Measurements from ENCODE around the gene SLC16A3. TPM values are rescaled to one million over a fixed set of nuclear protein-coding genes. Genes with fewer than 3 reads are reported as not detected.

SLC16A3 gene
- total and polyA plus RNA-seq, 2 experiments from 2014 or later, result 3.5 to 10.6 TPM

DNA sequence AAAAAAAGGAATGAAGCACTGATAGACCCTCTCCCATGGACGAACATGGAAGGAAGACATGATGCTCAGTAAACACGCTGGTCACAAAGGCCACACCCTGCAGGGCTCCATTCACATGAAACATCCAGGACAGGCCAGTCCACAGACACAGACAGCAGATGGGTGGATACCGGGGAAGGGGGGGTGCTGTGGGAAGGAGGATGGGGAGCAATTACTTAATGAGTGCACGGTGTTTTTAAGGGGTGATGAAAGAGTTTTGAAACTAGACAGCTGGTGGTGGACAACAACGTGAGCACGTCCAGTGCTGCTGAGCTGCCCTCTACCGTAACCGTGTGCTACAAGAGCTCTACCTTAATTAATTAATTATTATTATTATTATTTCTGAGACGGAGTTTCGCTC is 6.0 kb upstream of the SLC16A3 start:
- H3K27me3 Mint-ChIP-seq (ENCODE audit: insufficient read depth, low read depth, poor library complexity), result peaks cover 21% of the 10 kb centered on the region
- DNase-seq (ENCODE audit: low spot score) (no peak), ATAC-seq (no peak)
- H3K4me1 ChIP-seq (ENCODE audit: insufficient read depth), result no peaks in the 10 kb centered on the region
- no peak overlapping the region for H3K27ac Mint-ChIP-seq
- no peaks in the 10 kb centered on the region for H4K20me1 ChIP-seq (replicated peaks; ENCODE audit: insufficient read depth)
- H3K4me3 ChIP-seq, result no peak overlapping the region
- H3K9me3 Mint-ChIP-seq, result peaks cover 2% of the 10 kb centered on the region; the same call in 1 of the 3 replicates
- H3K27ac ChIP-seq (ENCODE audit: low read depth), result no peak overlapping the region
- no peak overlapping the region for H3K4me3 Mint-ChIP-seq
- H3K9me2 ChIP-seq (ENCODE audit: insufficient read depth), result no peaks in the 10 kb centered on the region
- no peak overlapping the region for H2AFZ ChIP-seq
- H3K27me3 ChIP-seq (ENCODE audit: insufficient read depth), result peaks cover 15% of the 10 kb centered on the region
- no peaks in the 10 kb centered on the region for H3K36me3 ChIP-seq (ENCODE audit: insufficient read depth)
- H3K36me3 Mint-ChIP-seq (ENCODE audit: low read depth), result no peaks in the 10 kb centered on the region
- no peak overlapping the region for H3K4me2 ChIP-seq
- H3F3A ChIP-seq (replicated peaks; ENCODE audit: low read depth), result no peaks in the 10 kb centered on the region
- no peaks in the 10 kb centered on the region for H3K79me2 ChIP-seq (replicated peaks; ENCODE audit: insufficient read depth)
- TF ChIP-seq JUNB (IDR thresholded peaks at IDR 0.05; ENCODE audit: unreplicated experiment) (no peak), POLR2AphosphoS5 (IDR thresholded peaks at IDR 0.05; ENCODE audit: low read depth) (no peak), STAT1 (IDR thresholded peaks at IDR 0.05; ENCODE audit: unreplicated experiment) (no peak)
- TF ChIP-seq, protein P1, sequence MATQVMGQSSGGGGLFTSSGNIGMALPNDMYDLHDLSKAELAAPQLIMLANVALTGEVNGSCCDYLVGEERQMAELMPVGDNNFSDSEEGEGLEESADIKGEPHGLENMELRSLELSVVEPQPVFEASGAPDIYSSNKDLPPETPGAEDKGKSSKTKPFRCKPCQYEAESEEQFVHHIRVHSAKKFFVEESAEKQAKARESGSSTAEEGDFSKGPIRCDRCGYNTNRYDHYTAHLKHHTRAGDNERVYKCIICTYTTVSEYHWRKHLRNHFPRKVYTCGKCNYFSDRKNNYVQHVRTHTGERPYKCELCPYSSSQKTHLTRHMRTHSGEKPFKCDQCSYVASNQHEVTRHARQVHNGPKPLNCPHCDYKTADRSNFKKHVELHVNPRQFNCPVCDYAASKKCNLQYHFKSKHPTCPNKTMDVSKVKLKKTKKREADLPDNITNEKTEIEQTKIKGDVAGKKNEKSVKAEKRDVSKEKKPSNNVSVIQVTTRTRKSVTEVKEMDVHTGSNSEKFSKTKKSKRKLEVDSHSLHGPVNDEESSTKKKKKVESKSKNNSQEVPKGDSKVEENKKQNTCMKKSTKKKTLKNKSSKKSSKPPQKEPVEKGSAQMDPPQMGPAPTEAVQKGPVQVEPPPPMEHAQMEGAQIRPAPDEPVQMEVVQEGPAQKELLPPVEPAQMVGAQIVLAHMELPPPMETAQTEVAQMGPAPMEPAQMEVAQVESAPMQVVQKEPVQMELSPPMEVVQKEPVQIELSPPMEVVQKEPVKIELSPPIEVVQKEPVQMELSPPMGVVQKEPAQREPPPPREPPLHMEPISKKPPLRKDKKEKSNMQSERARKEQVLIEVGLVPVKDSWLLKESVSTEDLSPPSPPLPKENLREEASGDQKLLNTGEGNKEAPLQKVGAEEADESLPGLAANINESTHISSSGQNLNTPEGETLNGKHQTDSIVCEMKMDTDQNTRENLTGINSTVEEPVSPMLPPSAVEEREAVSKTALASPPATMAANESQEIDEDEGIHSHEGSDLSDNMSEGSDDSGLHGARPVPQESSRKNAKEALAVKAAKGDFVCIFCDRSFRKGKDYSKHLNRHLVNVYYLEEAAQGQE (IDR thresholded peaks at IDR 0.05; ENCODE audit: unreplicated experiment), result no peak
- TF ChIP-seq, protein P2, sequence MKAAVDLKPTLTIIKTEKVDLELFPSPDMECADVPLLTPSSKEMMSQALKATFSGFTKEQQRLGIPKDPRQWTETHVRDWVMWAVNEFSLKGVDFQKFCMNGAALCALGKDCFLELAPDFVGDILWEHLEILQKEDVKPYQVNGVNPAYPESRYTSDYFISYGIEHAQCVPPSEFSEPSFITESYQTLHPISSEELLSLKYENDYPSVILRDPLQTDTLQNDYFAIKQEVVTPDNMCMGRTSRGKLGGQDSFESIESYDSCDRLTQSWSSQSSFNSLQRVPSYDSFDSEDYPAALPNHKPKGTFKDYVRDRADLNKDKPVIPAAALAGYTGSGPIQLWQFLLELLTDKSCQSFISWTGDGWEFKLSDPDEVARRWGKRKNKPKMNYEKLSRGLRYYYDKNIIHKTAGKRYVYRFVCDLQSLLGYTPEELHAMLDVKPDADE (IDR thresholded peaks at IDR 0.05), result no peak
- TF ChIP-seq, protein P3, sequence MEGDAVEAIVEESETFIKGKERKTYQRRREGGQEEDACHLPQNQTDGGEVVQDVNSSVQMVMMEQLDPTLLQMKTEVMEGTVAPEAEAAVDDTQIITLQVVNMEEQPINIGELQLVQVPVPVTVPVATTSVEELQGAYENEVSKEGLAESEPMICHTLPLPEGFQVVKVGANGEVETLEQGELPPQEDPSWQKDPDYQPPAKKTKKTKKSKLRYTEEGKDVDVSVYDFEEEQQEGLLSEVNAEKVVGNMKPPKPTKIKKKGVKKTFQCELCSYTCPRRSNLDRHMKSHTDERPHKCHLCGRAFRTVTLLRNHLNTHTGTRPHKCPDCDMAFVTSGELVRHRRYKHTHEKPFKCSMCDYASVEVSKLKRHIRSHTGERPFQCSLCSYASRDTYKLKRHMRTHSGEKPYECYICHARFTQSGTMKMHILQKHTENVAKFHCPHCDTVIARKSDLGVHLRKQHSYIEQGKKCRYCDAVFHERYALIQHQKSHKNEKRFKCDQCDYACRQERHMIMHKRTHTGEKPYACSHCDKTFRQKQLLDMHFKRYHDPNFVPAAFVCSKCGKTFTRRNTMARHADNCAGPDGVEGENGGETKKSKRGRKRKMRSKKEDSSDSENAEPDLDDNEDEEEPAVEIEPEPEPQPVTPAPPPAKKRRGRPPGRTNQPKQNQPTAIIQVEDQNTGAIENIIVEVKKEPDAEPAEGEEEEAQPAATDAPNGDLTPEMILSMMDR (conservative IDR thresholded peaks at IDR 0.05; ENCODE audit: low read depth in 2 of 2), result no peak
- TF ChIP-seq, protein P4, sequence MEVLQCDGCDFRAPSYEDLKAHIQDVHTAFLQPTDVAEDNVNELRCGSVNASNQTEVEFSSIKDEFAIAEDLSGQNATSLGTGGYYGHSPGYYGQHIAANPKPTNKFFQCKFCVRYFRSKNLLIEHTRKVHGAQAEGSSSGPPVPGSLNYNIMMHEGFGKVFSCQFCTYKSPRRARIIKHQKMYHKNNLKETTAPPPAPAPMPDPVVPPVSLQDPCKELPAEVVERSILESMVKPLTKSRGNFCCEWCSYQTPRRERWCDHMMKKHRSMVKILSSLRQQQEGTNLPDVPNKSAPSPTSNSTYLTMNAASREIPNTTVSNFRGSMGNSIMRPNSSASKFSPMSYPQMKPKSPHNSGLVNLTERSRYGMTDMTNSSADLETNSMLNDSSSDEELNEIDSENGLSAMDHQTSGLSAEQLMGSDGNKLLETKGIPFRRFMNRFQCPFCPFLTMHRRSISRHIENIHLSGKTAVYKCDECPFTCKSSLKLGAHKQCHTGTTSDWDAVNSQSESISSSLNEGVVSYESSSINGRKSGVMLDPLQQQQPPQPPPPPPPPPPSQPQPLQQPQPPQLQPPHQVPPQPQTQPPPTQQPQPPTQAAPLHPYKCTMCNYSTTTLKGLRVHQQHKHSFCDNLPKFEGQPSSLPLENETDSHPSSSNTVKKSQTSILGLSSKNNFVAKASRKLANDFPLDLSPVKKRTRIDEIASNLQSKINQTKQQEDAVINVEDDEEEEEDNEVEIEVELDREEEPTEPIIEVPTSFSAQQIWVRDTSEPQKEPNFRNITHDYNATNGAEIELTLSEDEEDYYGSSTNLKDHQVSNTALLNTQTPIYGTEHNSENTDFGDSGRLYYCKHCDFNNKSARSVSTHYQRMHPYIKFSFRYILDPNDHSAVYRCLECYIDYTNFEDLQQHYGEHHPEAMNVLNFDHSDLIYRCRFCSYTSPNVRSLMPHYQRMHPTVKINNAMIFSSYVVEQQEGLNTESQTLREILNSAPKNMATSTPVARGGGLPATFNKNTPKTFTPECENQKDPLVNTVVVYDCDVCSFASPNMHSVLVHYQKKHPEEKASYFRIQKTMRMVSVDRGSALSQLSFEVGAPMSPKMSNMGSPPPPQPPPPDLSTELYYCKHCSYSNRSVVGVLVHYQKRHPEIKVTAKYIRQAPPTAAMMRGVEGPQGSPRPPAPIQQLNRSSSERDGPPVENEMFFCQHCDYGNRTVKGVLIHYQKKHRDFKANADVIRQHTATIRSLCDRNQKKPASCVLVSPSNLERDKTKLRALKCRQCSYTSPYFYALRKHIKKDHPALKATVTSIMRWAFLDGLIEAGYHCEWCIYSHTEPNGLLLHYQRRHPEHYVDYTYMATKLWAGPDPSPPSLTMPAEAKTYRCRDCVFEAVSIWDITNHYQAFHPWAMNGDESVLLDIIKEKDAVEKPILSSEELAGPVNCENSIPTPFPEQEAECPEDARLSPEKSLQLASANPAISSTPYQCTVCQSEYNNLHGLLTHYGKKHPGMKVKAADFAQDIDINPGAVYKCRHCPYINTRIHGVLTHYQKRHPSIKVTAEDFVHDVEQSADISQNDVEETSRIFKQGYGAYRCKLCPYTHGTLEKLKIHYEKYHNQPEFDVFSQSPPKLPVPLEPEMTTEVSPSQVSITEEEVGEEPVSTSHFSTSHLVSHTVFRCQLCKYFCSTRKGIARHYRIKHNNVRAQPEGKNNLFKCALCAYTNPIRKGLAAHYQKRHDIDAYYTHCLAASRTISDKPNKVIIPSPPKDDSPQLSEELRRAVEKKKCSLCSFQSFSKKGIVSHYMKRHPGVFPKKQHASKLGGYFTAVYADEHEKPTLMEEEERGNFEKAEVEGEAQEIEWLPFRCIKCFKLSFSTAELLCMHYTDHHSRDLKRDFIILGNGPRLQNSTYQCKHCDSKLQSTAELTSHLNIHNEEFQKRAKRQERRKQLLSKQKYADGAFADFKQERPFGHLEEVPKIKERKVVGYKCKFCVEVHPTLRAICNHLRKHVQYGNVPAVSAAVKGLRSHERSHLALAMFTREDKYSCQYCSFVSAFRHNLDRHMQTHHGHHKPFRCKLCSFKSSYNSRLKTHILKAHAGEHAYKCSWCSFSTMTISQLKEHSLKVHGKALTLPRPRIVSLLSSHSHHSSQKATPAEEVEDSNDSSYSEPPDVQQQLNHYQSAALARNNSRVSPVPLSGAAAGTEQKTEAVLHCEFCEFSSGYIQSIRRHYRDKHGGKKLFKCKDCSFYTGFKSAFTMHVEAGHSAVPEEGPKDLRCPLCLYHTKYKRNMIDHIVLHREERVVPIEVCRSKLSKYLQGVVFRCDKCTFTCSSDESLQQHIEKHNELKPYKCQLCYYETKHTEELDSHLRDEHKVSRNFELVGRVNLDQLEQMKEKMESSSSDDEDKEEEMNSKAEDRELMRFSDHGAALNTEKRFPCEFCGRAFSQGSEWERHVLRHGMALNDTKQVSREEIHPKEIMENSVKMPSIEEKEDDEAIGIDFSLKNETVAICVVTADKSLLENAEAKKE (CRISPR knock-in tag; IDR thresholded peaks at IDR 0.05), result no peak
- no peaks in the 10 kb centered on the region; the same call in 2 of the 3 replicates for H3K4me1 Mint-ChIP-seq

Measured in GM23338 (cell line).